Fibroblast of lung (primary cell): ENCODE measurements around the gene P2RX4. TPM values are rescaled to one million over a fixed set of nuclear protein-coding genes. Genes with fewer than 3 reads are reported as not detected.
"Not testable (repeated sequence)": the region's sequence is repeated elsewhere in the genome, so short reads cannot be mapped to it uniquely, and the experiment has no call there.

ENCODE experiments used
- DNase-seq, 2 donors: peaks; one replicate each; pipeline versions ENCODE4 v3.0.0 to v3.0.0-alpha.2; 2010; ENCODE audit warnings: low read depth in 2 of 2
- H2AFZ ChIP-seq: 2 replicates; pipeline ENCODE4 v1.5.1; 2012; ENCODE audit warnings: low read length, control low read depth, inconsistent platforms
- H3K27ac ChIP-seq: 2 replicates; pipeline ENCODE4 v1.5.1; 2011; ENCODE audit warnings: low read length, control low read depth; ENCODE audit not compliant: insufficient read depth
- H3K27me3 ChIP-seq: 2 replicates; pipeline ENCODE4 v1.5.1; 2011; ENCODE audit warnings: mild to moderate bottlenecking, low read length; ENCODE audit not compliant: control insufficient read depth, insufficient read depth
- H3K36me3 ChIP-seq: 2 replicates; pipeline ENCODE4 v1.5.1; 2011; ENCODE audit warnings: low read length; ENCODE audit not compliant: control insufficient read depth, insufficient read depth
- H3K4me1 ChIP-seq: 2 replicates; pipeline ENCODE4 v1.5.1; 2011; ENCODE audit warnings: low read length; ENCODE audit not compliant: control insufficient read depth, insufficient read depth; ENCODE audit errors: extremely low read depth
- H3K4me2 ChIP-seq: 2 replicates; pipeline ENCODE4 v1.5.1; 2011; ENCODE audit warnings: low read length, control low read depth; ENCODE audit not compliant: insufficient read depth; ENCODE audit errors: extremely low read depth
- H3K4me3 ChIP-seq, 4 experiments: fragments of 200-600 bp in 1 of 4; sonication (generic) in 1 of 4; replicated peaks in 1 of 4; 2 replicates each; pipeline ENCODE4 v1.5.1; 2011 to 2016; ENCODE audit warnings: low read length in 4 of 4, low read depth in 3 of 4, mild to moderate bottlenecking in 3 of 4, control low read depth in 2 of 4, inconsistent platforms in 1 of 4, mixed read lengths in 1 of 4; ENCODE audit not compliant: insufficient read depth in 1 of 4; ENCODE audit errors: control extremely low read depth in 1 of 4
- H3K79me2 ChIP-seq: 2 replicates; pipeline ENCODE4 v1.5.1; 2012; ENCODE audit warnings: mild to moderate bottlenecking, low read length, inconsistent platforms; ENCODE audit not compliant: control insufficient read depth, insufficient read depth
- H3K9ac ChIP-seq: 2 replicates; pipeline ENCODE4 v1.5.1; 2011; ENCODE audit warnings: mild to moderate bottlenecking, low read length, control low read depth; ENCODE audit not compliant: insufficient read depth
- H3K9me3 ChIP-seq: 2 replicates; pipeline ENCODE4 v1.5.1; 2012; ENCODE audit warnings: low read depth, low read length; ENCODE audit not compliant: control insufficient read depth, insufficient read depth
- H4K20me1 ChIP-seq: 2 replicates; pipeline ENCODE4 v1.5.1; 2011; ENCODE audit warnings: low read length; ENCODE audit not compliant: control insufficient read depth, insufficient read depth; ENCODE audit errors: extremely low read depth
- CTCF ChIP-seq, 2 donors: IDR thresholded peaks in 1 of 2; conservative IDR thresholded peaks in 1 of 2; 1 replicate in 1 of 2; 2 replicates in 1 of 2; pipeline ENCODE4 v1.5.1; 2011 to 2012; ENCODE audit warnings: low read length in 2 of 2, control low read depth in 1 of 2, inconsistent platforms in 1 of 2, low read depth in 1 of 2, mild to moderate bottlenecking in 1 of 2
- EZH2 ChIP-seq: IDR thresholded peaks from 2 replicates; pipeline ENCODE4 v1.5.1; 2012; ENCODE audit warnings: low read length, control low read depth, mild to moderate bottlenecking; ENCODE audit errors: missing control alignments
- polyA plus RNA-seq, 2 donors: library from polyadenylated mRNA; depleted of rRNA in 1 of 2; stranded (reverse) in 1 of 2; unstranded in 1 of 2; fragments of >200 nt; gene quantifications; 2 replicates each; pipeline ENCODE4 v1.2.1, GENCODE V29; 2011 to 2012; ENCODE audit warnings: missing spikeins in 1 of 2
- total RNA-seq: library from RNA; depleted of rRNA; stranded (reverse); fragments of >200 nt; gene quantifications from 2 replicates; pipeline ENCODE4 v1.2.1, GENCODE V29; 2014

The P2RX4 gene
- total and polyA plus RNA-seq, 2 donors (not counting 1 experiment from before 2014, with no cell fraction given): 27.2 to 59.8 TPM

- H3K9me3 ChIP-seq: no peaks in the 10 kb centered on the region
- H4K20me1 ChIP-seq: no peaks in the 10 kb centered on the region
- H3K4me2 ChIP-seq: no peak overlapping the region
- no peaks in the 10 kb centered on the region for H3K79me2 ChIP-seq
- H3K27ac ChIP-seq: no peak overlapping the region
- no peak overlapping the region for H3K4me3 ChIP-seq
- no peak for DNase-seq
- H3K36me3 ChIP-seq: no peaks in the 10 kb centered on the region
- H3K4me1 ChIP-seq: no peaks in the 10 kb centered on the region
- no peak overlapping the region for H2AFZ ChIP-seq
- TF ChIP-seq CTCF (conservative IDR thresholded peaks at IDR 0.05 in 1 of 2, IDR thresholded peaks at IDR 0.05 in 1 of 2; ENCODE audit: low read depth in 1 of 2, low read length in 2 of 2) (no peak), EZH2 (no peak)
- no peaks in the 10 kb centered on the region for H3K27me3 ChIP-seq
- no peak overlapping the region for H3K9ac ChIP-seq
Observed at GRCh38 chr12:121198949-121199348, 11.0 kb upstream of the P2RX4 start.

GRCh38 chr12:121201140-121201539, 8.8 kb upstream of the P2RX4 start:
- not testable (repeated sequence) for H4K20me1 ChIP-seq, H3K4me2 ChIP-seq, H3K4me1 ChIP-seq, DNase-seq, H2AFZ ChIP-seq, H3K9ac ChIP-seq, H3K27me3 ChIP-seq, H3K27ac ChIP-seq, H3K36me3 ChIP-seq, H3K4me3 ChIP-seq, H3K79me2 ChIP-seq, H3K9me3 ChIP-seq

- Histone ChIP-seq H3K4me3 (no peak overlapping the region), H4K20me1 (no peaks in the 10 kb centered on the region), H3K4me2 (no peak overlapping the region), H3K36me3 (no peaks in the 10 kb centered on the region), H3K4me1 (no peaks in the 10 kb centered on the region), H3K27ac (no peak overlapping the region), H3K27me3 (no peaks in the 10 kb centered on the region), H3K9me3 (no peaks in the 10 kb centered on the region), H2AFZ (no peak overlapping the region), H3K79me2 (no peaks in the 10 kb centered on the region), H3K9ac (no peak overlapping the region)
- no peak for TF ChIP-seq EZH2
- DNase-seq: no peak
Observed at GRCh38 chr12:121202407-121203355, 7.2 kb upstream of the P2RX4 start.

GRCh38 chr12:121203482-121203881, 6.4 kb upstream of the P2RX4 start:
- H3K9ac ChIP-seq: peak overlapping the region; percentile 0
- H4K20me1 ChIP-seq: no peaks in the 10 kb centered on the region
- H3K4me1 ChIP-seq: no peaks in the 10 kb centered on the region
- H3K4me3 ChIP-seq: no peak overlapping the region
- no peak for DNase-seq
- no peaks in the 10 kb centered on the region for H3K9me3 ChIP-seq
- no peaks in the 10 kb centered on the region for H3K27me3 ChIP-seq
- H3K36me3 ChIP-seq: no peaks in the 10 kb centered on the region
- H3K4me2 ChIP-seq: no peak overlapping the region
- H3K27ac ChIP-seq: no peak overlapping the region
- no peaks in the 10 kb centered on the region for H3K79me2 ChIP-seq
- no peak for TF ChIP-seq EZH2
- no peak for TF ChIP-seq CTCF (conservative IDR thresholded peaks at IDR 0.05 in 1 of 2, IDR thresholded peaks at IDR 0.05 in 1 of 2; ENCODE audit: low read depth in 1 of 2, low read length in 2 of 2)
- H2AFZ ChIP-seq: no peak overlapping the region
